Neural progenitor cell (in vitro differentiated cells): ENCODE measurements around the gene CNPY4. TPM values are rescaled to one million over a fixed set of nuclear protein-coding genes. Genes with fewer than 3 reads are reported as not detected.

ENCODE experiments used
- DNase-seq: peaks from one replicate; pipeline ENCODE4 v3.0.0-alpha.2; 2016; ENCODE audit warnings: low spot score
- H2AFZ ChIP-seq: fragments of 200-600 bp; sonication (generic); replicated peaks from 2 replicates; pipeline ENCODE4 v1.6.1; 2016; ENCODE audit warnings: antibody characterized with exemption
- H3F3A ChIP-seq: fragments of 200-600 bp; sonication (generic); 2 replicates; pipeline ENCODE4 v1.6.1; 2016; ENCODE audit warnings: antibody characterized with exemption, low read depth
- H3K27ac ChIP-seq: fragments of 200-600 bp; sonication (generic); 2 replicates; pipeline ENCODE4 v1.5.1; 2016; ENCODE audit warnings: mild to moderate bottlenecking
- H3K27me3 ChIP-seq: fragments of 200-600 bp; sonication (generic); 2 replicates; pipeline ENCODE4 v1.6.1; 2016; ENCODE audit warnings: mild to moderate bottlenecking, moderate library complexity
- H3K36me3 ChIP-seq: fragments of 200-600 bp; sonication (generic); 2 replicates; pipeline ENCODE4 v1.5.1; 2016
- H3K4me1 ChIP-seq: fragments of 200-600 bp; sonication (generic); 2 replicates; pipeline ENCODE4 v1.6.1; 2016; ENCODE audit warnings: mixed run types
- H3K4me2 ChIP-seq: fragments of 200-600 bp; sonication (generic); 2 replicates; pipeline ENCODE4 v1.6.1; 2016
- H3K4me3 ChIP-seq: fragments of 200-600 bp; sonication (generic); 2 replicates; pipeline ENCODE4 v1.5.1; 2016
- H3K79me2 ChIP-seq: fragments of 200-600 bp; sonication (generic); 2 replicates; pipeline ENCODE4 v1.6.1; 2016; ENCODE audit warnings: low read depth
- H3K9ac ChIP-seq: fragments of 200-600 bp; sonication (generic); 2 replicates; pipeline ENCODE4 v1.6.1; 2016
- H3K9me3 ChIP-seq: fragments of 200-600 bp; sonication (generic); 2 replicates; pipeline ENCODE4 v1.5.1; 2016; ENCODE audit warnings: low read depth
- H4K20me1 ChIP-seq: fragments of 200-600 bp; sonication (generic); 2 replicates; pipeline ENCODE4 v1.6.1; 2016; ENCODE audit warnings: low read depth
- H3K27ac Mint-ChIP-seq: 3 replicates; pipeline ENCODE4 v1.8.0; 2021; ENCODE audit warnings: mixed read lengths
- H3K27me3 Mint-ChIP-seq: 2 replicates; pipeline ENCODE4 v1.8.0; 2022; ENCODE audit warnings: low read depth, mild to moderate bottlenecking, inconsistent platforms, moderate library complexity, mixed read lengths; ENCODE audit not compliant: insufficient read depth
- H3K36me3 Mint-ChIP-seq: 3 replicates; pipeline ENCODE4 v1.8.0; 2021; ENCODE audit warnings: mixed read lengths
- H3K4me1 Mint-ChIP-seq: 3 replicates; pipeline ENCODE4 v1.8.0; 2021; ENCODE audit warnings: mixed read lengths
- H3K4me3 Mint-ChIP-seq: 3 replicates; pipeline ENCODE4 v1.8.0; 2021; ENCODE audit warnings: mild to moderate bottlenecking, moderate library complexity, mixed read lengths
- H3K9me3 Mint-ChIP-seq: 3 replicates; pipeline ENCODE4 v1.8.0; 2020; ENCODE audit warnings: mixed read lengths
- CTCF ChIP-seq: fragments of 200-600 bp; sonication (generic); IDR thresholded peaks from 2 replicates; pipeline ENCODE4 v1.5.1; 2017; ENCODE audit warnings: antibody characterized with exemption, mild to moderate bottlenecking
- EZH2 ChIP-seq: fragments of 200-600 bp; sonication (generic); IDR thresholded peaks from 2 replicates; pipeline ENCODE4 v1.6.1; 2017; ENCODE audit warnings: antibody characterized with exemption, mild to moderate bottlenecking, moderate library complexity
- EZH2phosphoT487 ChIP-seq: fragments of 200-600 bp; sonication (generic); IDR thresholded peaks from 2 replicates; pipeline ENCODE4 v1.6.1; 2017; ENCODE audit warnings: antibody characterized with exemption
- total RNA-seq: library from RNA; depleted of rRNA; stranded (reverse); fragments of >200 nt; gene quantifications from 2 replicates; pipeline ENCODE4 v1.2.3, GENCODE V29; 2015; ENCODE audit warnings: low replicate concordance

Gene CNPY4
- total RNA-seq, 1 donor from 2014 or later, result 25.8 TPM

GRCh38 chr7:100119970-100120732 is 717 bp downstream of the CNPY4 start:
- peak; percentile 86 for DNase-seq
- peak overlapping the region; percentile 96 for H2AFZ ChIP-seq
- no peak overlapping the region for H3K27ac ChIP-seq

DNA sequence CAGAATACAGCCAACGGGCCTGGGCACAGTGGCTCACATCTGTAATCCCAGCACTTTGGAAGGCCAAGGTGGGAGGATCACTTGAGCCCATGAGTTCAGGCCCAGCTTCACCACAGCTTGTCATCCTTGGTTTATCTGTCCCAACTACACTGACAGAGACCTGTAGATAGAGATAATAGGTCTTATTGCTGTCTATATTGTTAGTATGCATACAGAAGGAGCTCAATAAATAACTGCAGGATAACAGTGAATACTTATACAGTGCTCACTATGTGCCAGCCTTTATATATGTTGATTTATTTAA is 1.3 kb downstream of the CNPY4 start:
- H3F3A ChIP-seq, result peaks cover 31% of the 10 kb centered on the region
- H2AFZ ChIP-seq, result no peak overlapping the region
- H3K36me3 Mint-ChIP-seq, result peaks cover 15% of the 10 kb centered on the region
- H3K27me3 Mint-ChIP-seq, result peaks cover 4% of the 10 kb centered on the region
- peak overlapping the region; percentile 99 for H3K4me3 ChIP-seq
- H3K4me2 ChIP-seq, result peak overlapping the region; percentile 84
- DNase-seq, result no peak
- H3K27ac ChIP-seq, result no peak overlapping the region
- no peaks in the 10 kb centered on the region for H3K9me3 Mint-ChIP-seq
- peaks cover 26% of the 10 kb centered on the region for H3K4me1 Mint-ChIP-seq
- no peak overlapping the region for H3K9ac ChIP-seq
- no peaks in the 10 kb centered on the region for H3K9me3 ChIP-seq
- peak overlapping the region; percentile 99 for H3K4me3 Mint-ChIP-seq
- no peaks in the 10 kb centered on the region for H4K20me1 ChIP-seq
- peaks cover 37% of the 10 kb centered on the region for H3K79me2 ChIP-seq
- H3K27ac Mint-ChIP-seq, result no peak overlapping the region
- H3K36me3 ChIP-seq, result no peaks in the 10 kb centered on the region
- peaks cover 12% of the 10 kb centered on the region for H3K4me1 ChIP-seq
- TF ChIP-seq EZH2phosphoT487 (no peak), EZH2 (no peak), CTCF (no peak)
- H3K27me3 ChIP-seq, result no peaks in the 10 kb centered on the region

More at GRCh38 chr7:100119970-100120732, 717 bp downstream of the CNPY4 start:
- H3K79me2 ChIP-seq, result peaks cover 34% of the 10 kb centered on the region
- peak overlapping the region; percentile 84 for H3K4me2 ChIP-seq
- Mint-ChIP-seq H3K27me3 (peaks cover 4% of the 10 kb centered on the region), H3K36me3 (peaks cover 15% of the 10 kb centered on the region), H3K4me3 (peak overlapping the region; percentile 99), H3K9me3 (no peaks in the 10 kb centered on the region), H3K27ac (peak overlapping the region; percentile 100), H3K4me1 (peaks cover 22% of the 10 kb centered on the region)
- no peaks in the 10 kb centered on the region for H3K27me3 ChIP-seq
- peak overlapping the region; percentile 99 for H3K4me3 ChIP-seq
- peaks cover 12% of the 10 kb centered on the region for H3K4me1 ChIP-seq
- H3F3A ChIP-seq, result peaks cover 26% of the 10 kb centered on the region
- H3K9me3 ChIP-seq, result no peaks in the 10 kb centered on the region
- no peaks in the 10 kb centered on the region for H3K36me3 ChIP-seq
- no peaks in the 10 kb centered on the region for H4K20me1 ChIP-seq
- TF ChIP-seq CTCF (no peak), EZH2phosphoT487 (no peak), EZH2 (no peak)
- peak overlapping the region; percentile 11 for H3K9ac ChIP-seq

GRCh38 chr7:100122067-100122466 is 2.6 kb downstream of the CNPY4 start:
- Histone ChIP-seq H3K27ac (no peak overlapping the region), H3K9me3 (no peaks in the 10 kb centered on the region)
- no peaks in the 10 kb centered on the region for H3K9me3 Mint-ChIP-seq

More at GRCh38 chr7:100122067-100122466, 2.6 kb downstream of the CNPY4 start:
- TF ChIP-seq CTCF, result no peak
- TF ChIP-seq EZH2phosphoT487, result no peak
- no peak for TF ChIP-seq EZH2
- peaks cover 33% of the 10 kb centered on the region for H3K4me1 Mint-ChIP-seq
- Histone ChIP-seq H3K4me2 (no peak overlapping the region), H4K20me1 (no peaks in the 10 kb centered on the region), H3K27me3 (no peaks in the 10 kb centered on the region), H3K9ac (no peak overlapping the region), H3K4me1 (peaks cover 12% of the 10 kb centered on the region), H3K36me3 (no peaks in the 10 kb centered on the region), H3K4me3 (no peak overlapping the region), H2AFZ (no peak overlapping the region), H3F3A (peaks cover 40% of the 10 kb centered on the region), H3K79me2 (peaks cover 43% of the 10 kb centered on the region)
- H3K27ac Mint-ChIP-seq, result peak overlapping the region; percentile 50
- H3K36me3 Mint-ChIP-seq, result peaks cover 8% of the 10 kb centered on the region
- H3K4me3 Mint-ChIP-seq, result no peak overlapping the region
- peaks cover 6% of the 10 kb centered on the region for H3K27me3 Mint-ChIP-seq
- DNase-seq, result no peak
